AG09309 (cell line): ENCODE data around the gene CDK14.

Experiments
- DNase-seq: peaks from one replicate; pipeline ENCODE4 v3.0.0-alpha.2; 2010; ENCODE audit warnings: low read depth
- H3K4me3 ChIP-seq: 2 replicates; pipeline ENCODE4 v1.5.1; 2011; ENCODE audit warnings: mild to moderate bottlenecking, low read depth, low read length, moderate library complexity; ENCODE audit not compliant: control insufficient read depth
- CTCF ChIP-seq: IDR thresholded peaks from 2 replicates; pipeline ENCODE4 v1.5.1; 2011; ENCODE audit warnings: mild to moderate bottlenecking, low read depth, low read length, inconsistent platforms; ENCODE audit not compliant: insufficient read depth, control insufficient read depth; ENCODE audit errors: missing control alignments

CDK14 gene

GRCh38 chr7:91206361-91206960 is 610.3 kb downstream of the CDK14 start:
- H3K4me3 ChIP-seq, result no peak overlapping the region
- no peak for TF ChIP-seq CTCF
- DNase-seq, result no peak

GRCh38 chr7:91212582-91212981 is 616.5 kb downstream of the CDK14 start:
- TF ChIP-seq CTCF, result no peak
- DNase-seq, result no peak
- H3K4me3 ChIP-seq, result no peak overlapping the region

GRCh38 chr7:91226411-91226810 is 630.3 kb downstream of the CDK14 start:
- TF ChIP-seq CTCF, result no peak
- no peak overlapping the region for H3K4me3 ChIP-seq
- DNase-seq, result no peak

GRCh38 chr7:91228327-91228726 is 632.2 kb downstream of the CDK14 start:
- no peak for TF ChIP-seq CTCF
- no peak for DNase-seq
- H3K4me3 ChIP-seq, result no peak overlapping the region

- no peak overlapping the region for H3K4me3 ChIP-seq
- no peak for DNase-seq
- no peak for TF ChIP-seq CTCF
Observed at GRCh38 chr7:91228927-91229558, 632.9 kb downstream of the CDK14 start.

GRCh38 chr7:91230100-91230499 is 634.0 kb downstream of the CDK14 start:
- no peak for TF ChIP-seq CTCF
- no peak overlapping the region for H3K4me3 ChIP-seq
- no peak for DNase-seq
